ENCODE measurements around the gene HIC1.

Gene HIC1

DNA sequence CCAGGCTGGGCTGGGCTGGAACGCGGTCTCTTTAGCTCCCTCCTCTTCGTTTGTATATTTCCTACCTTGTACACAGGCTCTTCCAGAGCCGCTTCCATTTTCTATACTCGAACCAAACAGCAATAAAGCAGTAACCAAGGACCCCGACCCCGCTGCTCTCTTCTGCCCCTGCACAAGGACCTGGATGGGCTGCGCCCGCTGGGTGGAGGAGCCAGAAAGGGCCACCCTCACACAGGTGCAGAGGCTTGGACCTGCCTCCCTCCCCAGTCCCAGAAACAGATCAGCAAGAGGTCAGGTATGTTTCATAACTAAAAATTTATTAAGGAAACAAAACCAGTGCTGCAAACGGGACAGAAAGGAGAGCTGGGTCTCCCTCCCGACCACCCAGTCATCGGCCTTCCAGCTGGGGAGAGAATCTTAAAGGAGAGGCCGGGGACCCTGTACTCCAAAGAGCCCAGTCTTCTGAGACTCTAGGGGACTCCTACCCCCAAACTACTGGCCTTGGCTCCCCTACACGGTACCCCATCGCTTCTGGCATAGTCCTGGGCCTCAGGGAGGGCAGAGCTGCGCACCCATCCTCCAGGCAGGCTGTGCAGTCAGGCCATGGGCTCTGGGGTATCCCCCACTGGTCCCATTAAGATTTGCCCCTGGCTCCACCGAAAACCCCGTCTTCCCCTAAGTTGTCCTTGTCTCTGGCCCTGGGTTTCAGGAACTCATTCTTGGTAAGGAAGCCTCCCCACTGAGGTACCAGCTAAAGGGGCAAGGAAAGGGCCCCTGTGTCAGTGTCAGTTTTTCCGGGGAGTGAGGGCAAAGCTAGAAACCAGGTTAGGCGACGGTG is 4.9 kb downstream of the HIC1 start:
- Histone ChIP-seq H3K23ac (ENCODE audit: low read length) (no peak overlapping the region), H2BK5ac (ENCODE audit: low read length) (no peak overlapping the region), H3K18ac (ENCODE audit: low read length) (no peak overlapping the region), H4K8ac (ENCODE audit: low read depth, low read length) (no peak overlapping the region), H4K5ac (ENCODE audit: low read length) (no peak overlapping the region), H3K79me2 (ENCODE audit: control insufficient read depth, insufficient read depth, low read length) (no peaks in the 10 kb centered on the region), H2AK5ac (ENCODE audit: low read length) (no peak overlapping the region), H3K56ac (ENCODE audit: low read length) (peak overlapping the region; percentile 15), H3K4me3 (ENCODE audit: low read length) (no peak overlapping the region), H3K9ac (ENCODE audit: low read length) (no peak overlapping the region), H3K4me2 (ENCODE audit: low read length) (no peak overlapping the region), H2BK120ac (ENCODE audit: low read depth, low read length) (no peak overlapping the region), H3K4ac (ENCODE audit: low read depth, low read length) (no peak overlapping the region), H3K27me3 (ENCODE audit: insufficient read depth, low read length, poor library complexity) (peaks cover 24% of the 10 kb centered on the region), H3K27ac (ENCODE audit: low read depth, low read length) (no peak overlapping the region), H3K4me1 (ENCODE audit: control insufficient read depth, low read depth, low read length) (peaks cover 8% of the 10 kb centered on the region), H3K79me1 (ENCODE audit: low read length) (no peaks in the 10 kb centered on the region), H3K36me3 (ENCODE audit: control insufficient read depth, insufficient read depth, low read length) (no peaks in the 10 kb centered on the region), H2BK15ac (replicated peaks; ENCODE audit: low read depth) (no peak overlapping the region)
- DNase-seq: no peak
- no CpG with 5 or more reads among the region's 21 CpGs for WGBS (ENCODE audit: extremely low coverage, insufficient coverage, low lambda C conversion rate)

DNA sequence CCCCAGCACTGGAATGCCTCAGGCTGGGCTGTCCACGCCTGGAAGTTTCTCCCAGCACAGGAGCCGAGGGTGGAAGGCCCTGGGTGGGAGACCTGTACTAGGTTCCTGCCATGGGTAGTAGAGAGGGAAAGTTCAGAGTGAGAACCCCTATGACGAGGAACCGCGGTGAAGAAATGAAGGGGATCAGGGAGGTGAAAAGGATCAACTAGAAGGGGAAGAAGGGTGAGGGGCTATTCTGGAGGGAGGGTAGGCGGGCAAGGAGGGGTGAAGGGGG is 5.4 kb downstream of the HIC1 start:
- H3K4me2 ChIP-seq (ENCODE audit: low read length): no peak overlapping the region
- H3K9ac ChIP-seq (ENCODE audit: low read length): no peak overlapping the region
- H4K8ac ChIP-seq (ENCODE audit: low read depth, low read length): no peak overlapping the region
- H3K56ac ChIP-seq (ENCODE audit: low read length): no peak overlapping the region
- no peak overlapping the region for H2AK5ac ChIP-seq (ENCODE audit: low read length)
- WGBS (ENCODE audit: extremely low coverage, insufficient coverage, low lambda C conversion rate): no CpG with 5 or more reads among the region's 6 CpGs
- H3K27ac ChIP-seq (ENCODE audit: low read depth, low read length): no peak overlapping the region
- H3K27me3 ChIP-seq (ENCODE audit: insufficient read depth, low read length, poor library complexity): peaks cover 22% of the 10 kb centered on the region
- H2BK120ac ChIP-seq (ENCODE audit: low read depth, low read length): no peak overlapping the region
- no peak for DNase-seq
- H2BK15ac ChIP-seq (replicated peaks; ENCODE audit: low read depth): no peak overlapping the region
- no peaks in the 10 kb centered on the region for H3K79me1 ChIP-seq (ENCODE audit: low read length)
- no peak overlapping the region for H3K4ac ChIP-seq (ENCODE audit: low read depth, low read length)
- no peaks in the 10 kb centered on the region for H3K79me2 ChIP-seq (ENCODE audit: control insufficient read depth, insufficient read depth, low read length)
- H4K5ac ChIP-seq (ENCODE audit: low read length): no peak overlapping the region
- H3K18ac ChIP-seq (ENCODE audit: low read length): no peak overlapping the region
- H2BK5ac ChIP-seq (ENCODE audit: low read length): no peak overlapping the region
- no peak overlapping the region for H3K23ac ChIP-seq (ENCODE audit: low read length)
- H3K36me3 ChIP-seq (ENCODE audit: control insufficient read depth, insufficient read depth, low read length): no peaks in the 10 kb centered on the region
- no peak overlapping the region for H3K4me3 ChIP-seq (ENCODE audit: low read length)
- H3K4me1 ChIP-seq (ENCODE audit: control insufficient read depth, low read depth, low read length): peaks cover 8% of the 10 kb centered on the region

DNA sequence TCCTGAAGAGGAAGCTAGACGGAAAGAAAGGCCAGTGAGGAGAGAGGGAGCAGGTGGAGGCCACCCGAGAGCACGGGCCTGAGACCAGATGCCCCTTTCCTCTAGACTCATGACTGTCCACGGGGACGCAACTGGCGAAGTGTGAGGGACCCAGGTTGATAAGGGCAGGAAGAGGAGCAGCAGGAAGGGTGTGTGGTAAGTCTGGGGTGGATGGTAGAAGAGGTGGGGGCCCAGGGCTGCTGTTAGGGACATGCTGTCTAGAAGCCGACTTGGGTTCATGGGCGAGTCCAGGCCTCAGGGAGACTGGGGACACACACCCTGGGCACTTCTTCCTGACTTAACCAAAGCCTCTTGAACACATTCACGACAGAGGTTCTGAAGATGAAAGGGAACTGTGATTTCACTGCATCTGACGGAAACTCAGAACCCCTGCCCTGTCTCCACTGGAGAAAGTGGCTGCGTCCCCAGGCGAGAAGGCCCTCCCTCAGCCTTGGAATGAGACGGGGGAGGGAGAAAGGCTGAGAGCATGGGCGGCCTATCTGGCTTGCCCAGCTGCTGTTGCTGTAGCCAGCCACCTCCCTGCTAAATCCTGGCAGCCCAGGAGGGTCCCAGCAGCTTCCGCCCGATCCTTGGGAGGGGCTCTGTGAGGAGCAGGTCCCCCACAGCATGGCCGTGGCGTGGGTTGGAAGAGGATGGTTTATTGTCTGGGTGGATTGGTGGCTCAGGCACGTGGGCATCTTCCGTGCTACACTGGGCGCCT is 6.0 kb downstream of the HIC1 start:
- Histone ChIP-seq H2BK120ac (ENCODE audit: low read depth, low read length) (no peak overlapping the region), H3K18ac (ENCODE audit: low read length) (no peak overlapping the region), H3K9ac (ENCODE audit: low read length) (no peak overlapping the region), H3K4me1 (ENCODE audit: control insufficient read depth, low read depth, low read length) (peaks cover 8% of the 10 kb centered on the region), H3K4me3 (ENCODE audit: low read length) (no peak overlapping the region), H3K4ac (ENCODE audit: low read depth, low read length) (no peak overlapping the region), H3K27me3 (ENCODE audit: insufficient read depth, low read length, poor library complexity) (peaks cover 19% of the 10 kb centered on the region), H3K56ac (ENCODE audit: low read length) (no peak overlapping the region), H2AK5ac (ENCODE audit: low read length) (no peak overlapping the region), H3K79me2 (ENCODE audit: control insufficient read depth, insufficient read depth, low read length) (no peaks in the 10 kb centered on the region), H3K27ac (ENCODE audit: low read depth, low read length) (no peak overlapping the region), H3K4me2 (ENCODE audit: low read length) (no peak overlapping the region), H2BK15ac (replicated peaks; ENCODE audit: low read depth) (no peak overlapping the region), H2BK5ac (ENCODE audit: low read length) (no peak overlapping the region), H4K5ac (ENCODE audit: low read length) (no peak overlapping the region), H3K79me1 (ENCODE audit: low read length) (no peaks in the 10 kb centered on the region), H3K36me3 (ENCODE audit: control insufficient read depth, insufficient read depth, low read length) (no peaks in the 10 kb centered on the region), H3K23ac (ENCODE audit: low read length) (no peak overlapping the region), H4K8ac (ENCODE audit: low read depth, low read length) (no peak overlapping the region)
- WGBS (ENCODE audit: extremely low coverage, insufficient coverage, low lambda C conversion rate): no CpG with 5 or more reads among the region's 21 CpGs
- DNase-seq: peak; percentile 26

DNA sequence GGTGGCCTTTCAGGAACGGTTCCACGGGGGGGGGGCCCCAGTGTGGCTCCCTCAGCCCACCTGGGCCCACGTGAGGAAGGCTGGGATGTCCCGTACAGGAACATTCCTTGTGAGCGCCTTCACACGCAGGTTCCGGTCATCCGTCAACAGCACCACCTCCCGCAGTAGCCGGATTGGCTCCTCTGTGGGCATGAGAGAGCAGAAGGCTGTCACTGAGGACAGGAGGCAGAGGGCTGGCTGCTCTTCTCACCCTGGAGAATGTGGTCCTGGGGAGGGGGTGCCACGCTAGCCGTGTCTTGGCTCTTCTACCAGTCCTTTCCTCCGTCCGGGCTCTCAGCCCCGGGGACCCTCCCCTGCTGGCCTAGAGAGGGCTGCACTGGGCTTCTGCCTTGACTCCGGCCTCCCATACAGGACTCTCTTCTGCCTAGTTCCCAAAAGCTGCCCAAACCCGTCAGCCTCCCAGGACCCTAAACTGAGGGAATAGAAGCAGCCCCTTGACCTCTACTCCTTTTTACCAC is 6.6 kb downstream of the HIC1 start:
- Histone ChIP-seq H2AK5ac (ENCODE audit: low read length) (no peak overlapping the region), H3K18ac (ENCODE audit: low read length) (no peak overlapping the region), H2BK15ac (replicated peaks; ENCODE audit: low read depth) (no peak overlapping the region), H4K5ac (ENCODE audit: low read length) (no peak overlapping the region), H3K4me1 (ENCODE audit: control insufficient read depth, low read depth, low read length) (peaks cover 8% of the 10 kb centered on the region), H2BK120ac (ENCODE audit: low read depth, low read length) (no peak overlapping the region), H3K56ac (ENCODE audit: low read length) (no peak overlapping the region), H4K8ac (ENCODE audit: low read depth, low read length) (no peak overlapping the region), H3K27me3 (ENCODE audit: insufficient read depth, low read length, poor library complexity) (peaks cover 12% of the 10 kb centered on the region), H3K79me1 (ENCODE audit: low read length) (no peaks in the 10 kb centered on the region), H3K4ac (ENCODE audit: low read depth, low read length) (no peak overlapping the region), H3K23ac (ENCODE audit: low read length) (no peak overlapping the region), H3K4me2 (ENCODE audit: low read length) (no peak overlapping the region), H3K27ac (ENCODE audit: low read depth, low read length) (no peak overlapping the region), H3K79me2 (ENCODE audit: control insufficient read depth, insufficient read depth, low read length) (no peaks in the 10 kb centered on the region), H3K4me3 (ENCODE audit: low read length) (no peak overlapping the region), H2BK5ac (ENCODE audit: low read length) (no peak overlapping the region), H3K9ac (ENCODE audit: low read length) (no peak overlapping the region), H3K36me3 (ENCODE audit: control insufficient read depth, insufficient read depth, low read length) (no peaks in the 10 kb centered on the region)
- no CpG with 5 or more reads among the region's 17 CpGs for WGBS (ENCODE audit: extremely low coverage, insufficient coverage, low lambda C conversion rate)
- DNase-seq: no peak

DNA sequence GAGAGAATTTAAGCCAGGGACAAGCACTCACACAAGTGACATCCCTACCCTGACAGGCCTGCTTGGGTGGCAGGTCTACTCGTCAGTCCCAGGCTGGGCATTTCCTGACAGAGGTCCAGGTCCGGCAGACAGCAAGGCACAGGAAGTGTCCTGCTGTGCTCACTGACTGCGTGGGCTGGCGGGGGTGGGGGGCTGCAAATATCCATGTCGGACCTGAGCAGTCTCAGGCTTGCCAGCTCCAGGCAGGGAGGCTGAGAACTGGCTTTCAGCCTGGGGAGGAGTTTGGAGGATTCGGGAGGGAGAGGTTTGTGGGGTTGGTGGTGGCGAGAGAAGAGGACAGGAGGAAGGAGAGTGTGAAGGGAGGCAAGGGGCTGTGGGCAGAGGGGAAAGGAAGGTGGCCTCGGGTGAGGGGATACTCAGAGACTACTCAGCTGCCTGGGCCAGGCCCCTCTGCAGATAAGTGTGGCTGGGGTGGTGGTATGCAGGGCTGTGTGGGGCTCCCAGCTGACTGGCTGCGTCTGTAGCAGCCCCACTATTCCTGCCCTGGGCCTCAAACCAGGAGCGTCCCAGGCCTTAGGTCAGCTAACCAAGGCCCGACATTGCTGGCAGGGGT is 7.8 kb downstream of the HIC1 start:
- Histone ChIP-seq H3K27me3 (ENCODE audit: insufficient read depth, low read length, poor library complexity) (peaks cover 7% of the 10 kb centered on the region), H3K36me3 (ENCODE audit: control insufficient read depth, insufficient read depth, low read length) (no peaks in the 10 kb centered on the region), H3K4me2 (ENCODE audit: low read length) (no peak overlapping the region), H3K79me1 (ENCODE audit: low read length) (no peaks in the 10 kb centered on the region), H3K23ac (ENCODE audit: low read length) (peak overlapping the region; percentile 48), H3K79me2 (ENCODE audit: control insufficient read depth, insufficient read depth, low read length) (no peaks in the 10 kb centered on the region), H3K4me1 (ENCODE audit: control insufficient read depth, low read depth, low read length) (peaks cover 8% of the 10 kb centered on the region), H4K5ac (ENCODE audit: low read length) (no peak overlapping the region), H2BK120ac (ENCODE audit: low read depth, low read length) (no peak overlapping the region), H3K27ac (ENCODE audit: low read depth, low read length) (peak overlapping the region; percentile 22), H2BK15ac (replicated peaks; ENCODE audit: low read depth) (no peak overlapping the region), H3K9ac (ENCODE audit: low read length) (peak overlapping the region; percentile 42), H2AK5ac (ENCODE audit: low read length) (no peak overlapping the region), H2BK5ac (ENCODE audit: low read length) (peak overlapping the region; percentile 23), H3K4me3 (ENCODE audit: low read length) (no peak overlapping the region), H3K56ac (ENCODE audit: low read length) (peak overlapping the region; percentile 75), H3K18ac (ENCODE audit: low read length) (no peak overlapping the region), H4K8ac (ENCODE audit: low read depth, low read length) (no peak overlapping the region), H3K4ac (ENCODE audit: low read depth, low read length) (no peak overlapping the region)
- no CpG with 5 or more reads among the region's 11 CpGs for WGBS (ENCODE audit: extremely low coverage, insufficient coverage, low lambda C conversion rate)
- DNase-seq: peak; percentile 81

Data from mesendoderm (in vitro differentiated cells).